ENCODE results near the gene ZNF724. TPM values are rescaled to one million over a fixed set of nuclear protein-coding genes. Genes with fewer than 3 reads are reported as not detected.
"Not testable (repeated sequence)": the region's sequence is repeated elsewhere in the genome, so short reads cannot be mapped to it uniquely, and the experiment has no call there.

Gene ZNF724
- total RNA-seq, 2 experiments from 2014 or later: 27.2 to 34.6 TPM

GRCh38 chr19:23287620-23288019 lies 37.4 kb upstream of the ZNF724 start:
- CTCF ChIA-PET (ENCODE audit: unreplicated experiment): no interaction called here

DNA sequence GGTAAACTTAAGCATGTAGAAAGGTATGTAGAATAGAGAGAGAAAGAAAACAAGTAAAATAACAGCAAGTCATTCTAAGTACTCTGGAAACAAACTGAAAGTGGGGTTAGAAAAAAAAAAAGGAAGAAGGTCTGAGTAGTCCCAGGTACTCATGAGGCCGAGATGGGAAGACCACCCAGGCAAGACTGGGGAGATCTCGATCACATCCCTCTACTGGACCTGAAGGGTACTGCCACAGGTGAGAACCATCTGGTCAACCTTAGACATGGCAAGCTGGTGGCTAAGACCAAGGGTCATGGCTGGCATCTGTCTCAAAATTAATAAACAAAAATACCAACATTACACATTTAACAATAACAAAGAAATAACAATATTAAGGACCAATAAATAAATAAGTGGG lies 36.3 kb upstream of the ZNF724 start:
- Histone ChIP-seq H3K79me2 (ENCODE audit: insufficient read depth, low read depth, low read length) (no peaks in the 10 kb centered on the region), H3K9me2 (ENCODE audit: insufficient read depth, low read length) (no peaks in the 10 kb centered on the region), H3K9me3 (ENCODE audit: low read length) (peaks cover 13% of the 10 kb centered on the region; the same call in 1 of the 2 replicates), H3K4me2 (ENCODE audit: low read length) (no peak overlapping the region), H2AFZ (ENCODE audit: low read length) (no peak overlapping the region), H3K4me3 (ENCODE audit: low read depth, low read length, poor library complexity, severe bottlenecking) (no peak overlapping the region), H3K4me1 (ENCODE audit: insufficient read depth, low read length, poor library complexity, severe bottlenecking) (peaks cover 18% of the 10 kb centered on the region), H4K20me1 (ENCODE audit: insufficient read depth, low read length) (no peaks in the 10 kb centered on the region), H3K27ac (ENCODE audit: low read depth, low read length, poor library complexity, severe bottlenecking) (no peak overlapping the region), H3K36me3 (ENCODE audit: insufficient read depth, low read length) (no peaks in the 10 kb centered on the region)
- TF ChIP-seq EZH2phosphoT487 (IDR thresholded peaks at IDR 0.05; ENCODE audit: borderline replicate concordance, low read depth, low read length): no peak
- TF ChIP-seq, protein P1, sequence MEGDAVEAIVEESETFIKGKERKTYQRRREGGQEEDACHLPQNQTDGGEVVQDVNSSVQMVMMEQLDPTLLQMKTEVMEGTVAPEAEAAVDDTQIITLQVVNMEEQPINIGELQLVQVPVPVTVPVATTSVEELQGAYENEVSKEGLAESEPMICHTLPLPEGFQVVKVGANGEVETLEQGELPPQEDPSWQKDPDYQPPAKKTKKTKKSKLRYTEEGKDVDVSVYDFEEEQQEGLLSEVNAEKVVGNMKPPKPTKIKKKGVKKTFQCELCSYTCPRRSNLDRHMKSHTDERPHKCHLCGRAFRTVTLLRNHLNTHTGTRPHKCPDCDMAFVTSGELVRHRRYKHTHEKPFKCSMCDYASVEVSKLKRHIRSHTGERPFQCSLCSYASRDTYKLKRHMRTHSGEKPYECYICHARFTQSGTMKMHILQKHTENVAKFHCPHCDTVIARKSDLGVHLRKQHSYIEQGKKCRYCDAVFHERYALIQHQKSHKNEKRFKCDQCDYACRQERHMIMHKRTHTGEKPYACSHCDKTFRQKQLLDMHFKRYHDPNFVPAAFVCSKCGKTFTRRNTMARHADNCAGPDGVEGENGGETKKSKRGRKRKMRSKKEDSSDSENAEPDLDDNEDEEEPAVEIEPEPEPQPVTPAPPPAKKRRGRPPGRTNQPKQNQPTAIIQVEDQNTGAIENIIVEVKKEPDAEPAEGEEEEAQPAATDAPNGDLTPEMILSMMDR (conservative IDR thresholded peaks at IDR 0.05; ENCODE audit: low read length): peak; percentile 75
- ChIA-PET POLR2A (no interaction called here), CTCF (ENCODE audit: unreplicated experiment) (no interaction called here)
- peak; percentile 69 for DNase-seq (ENCODE audit: low spot score)
- BruUV-seq (replicated peaks): no TSS peak
- intact Hi-C loops (cut with micrococcal nuclease; ENCODE audit: unreplicated experiment): loop anchor here (10.0 kb wide), 1 partner anchor 212 kb away; no protein-coding TSS in a partner anchor

More at GRCh38 chr19:23287620-23288019, 37.4 kb upstream of the ZNF724 start:
- DNase-seq (ENCODE audit: low spot score): peak; percentile 29
- intact Hi-C loops (cut with micrococcal nuclease; ENCODE audit: unreplicated experiment): loop anchor here (10.0 kb wide), 1 partner anchor 213 kb away; no protein-coding TSS in a partner anchor
- Histone ChIP-seq H3K79me2 (ENCODE audit: insufficient read depth, low read depth, low read length) (no peaks in the 10 kb centered on the region), H3K36me3 (ENCODE audit: insufficient read depth, low read length) (no peaks in the 10 kb centered on the region), H3K9me2 (ENCODE audit: insufficient read depth, low read length) (no peaks in the 10 kb centered on the region), H3K4me2 (ENCODE audit: low read length) (no peak overlapping the region), H3K27ac (ENCODE audit: low read depth, low read length, poor library complexity, severe bottlenecking) (no peak overlapping the region), H3K4me3 (ENCODE audit: low read depth, low read length, poor library complexity, severe bottlenecking) (no peak overlapping the region), H3K9me3 (ENCODE audit: low read length) (peaks cover 13% of the 10 kb centered on the region; the same call in 1 of the 2 replicates), H4K20me1 (ENCODE audit: insufficient read depth, low read length) (no peaks in the 10 kb centered on the region), H2AFZ (ENCODE audit: low read length) (no peak overlapping the region), H3K4me1 (ENCODE audit: insufficient read depth, low read length, poor library complexity, severe bottlenecking) (peaks cover 10% of the 10 kb centered on the region)
- TF ChIP-seq, protein P1 (conservative IDR thresholded peaks at IDR 0.05; ENCODE audit: low read length): no peak
- no TSS peak for BruUV-seq (replicated peaks)
- POLR2A ChIA-PET: no interaction called here

GRCh38 chr19:23285948-23286347 lies 35.8 kb upstream of the ZNF724 start:
- no peak overlapping the region for H3K4me2 ChIP-seq (ENCODE audit: low read length)
- H3K9me2 ChIP-seq (ENCODE audit: insufficient read depth, low read length): no peaks in the 10 kb centered on the region
- H2AFZ ChIP-seq (ENCODE audit: low read length): no peak overlapping the region
- ChIA-PET CTCF (ENCODE audit: unreplicated experiment) (no interaction called here), POLR2A (no interaction called here)
- H3K27ac ChIP-seq (ENCODE audit: low read depth, low read length, poor library complexity, severe bottlenecking): no peak overlapping the region
- no peaks in the 10 kb centered on the region for H3K79me2 ChIP-seq (ENCODE audit: insufficient read depth, low read depth, low read length)
- peaks cover 18% of the 10 kb centered on the region for H3K4me1 ChIP-seq (ENCODE audit: insufficient read depth, low read length, poor library complexity, severe bottlenecking)
- no peak overlapping the region for H3K4me3 ChIP-seq (ENCODE audit: low read depth, low read length, poor library complexity, severe bottlenecking)
- no TSS peak for BruUV-seq (replicated peaks)
- intact Hi-C loops (cut with micrococcal nuclease; ENCODE audit: unreplicated experiment): loop anchor here (10.0 kb wide), 1 partner anchor 211 kb away; no protein-coding TSS in a partner anchor
- DNase-seq (ENCODE audit: low spot score): peak; percentile 8
- H3K36me3 ChIP-seq (ENCODE audit: insufficient read depth, low read length): no peaks in the 10 kb centered on the region
- H3K9me3 ChIP-seq (ENCODE audit: low read length): peaks cover 13% of the 10 kb centered on the region; the same call in 1 of the 2 replicates
- H4K20me1 ChIP-seq (ENCODE audit: insufficient read depth, low read length): no peaks in the 10 kb centered on the region
- TF ChIP-seq, protein P1 (conservative IDR thresholded peaks at IDR 0.05; ENCODE audit: low read length): no peak
- TF ChIP-seq EZH2phosphoT487 (IDR thresholded peaks at IDR 0.05; ENCODE audit: borderline replicate concordance, low read depth, low read length): no peak

- H2AFZ ChIP-seq (ENCODE audit: low read length); H4K20me1 ChIP-seq (ENCODE audit: insufficient read depth, low read length); H3K27ac ChIP-seq (ENCODE audit: low read depth, low read length, poor library complexity, severe bottlenecking); H3K9me2 ChIP-seq (ENCODE audit: insufficient read depth, low read length); BruUV-seq (replicated peaks); CTCF ChIA-PET (ENCODE audit: unreplicated experiment); H3K36me3 ChIP-seq (ENCODE audit: insufficient read depth, low read length); POLR2A ChIA-PET; H3K79me2 ChIP-seq (ENCODE audit: insufficient read depth, low read depth, low read length); DNase-seq (ENCODE audit: low spot score); H3K4me3 ChIP-seq (ENCODE audit: low read depth, low read length, poor library complexity, severe bottlenecking); H3K4me2 ChIP-seq (ENCODE audit: low read length): not testable (repeated sequence)
- intact Hi-C loops (cut with micrococcal nuclease; ENCODE audit: unreplicated experiment): loop anchor here (10.0 kb wide), 1 partner anchor 211 kb away; no protein-coding TSS in a partner anchor
- peaks cover 13% of the 10 kb centered on the region; the same call in 1 of the 2 replicates for H3K9me3 ChIP-seq (ENCODE audit: low read length)
- H3K4me1 ChIP-seq (ENCODE audit: insufficient read depth, low read length, poor library complexity, severe bottlenecking): peaks cover 18% of the 10 kb centered on the region
These were observed 35.1 kb upstream of the ZNF724 start for GRCh38 chr19:23285326-23285725.

Measured in OCI-LY7 (cell line).